Islet of Langerhans (tissue), 1 donor: ENCODE data around the gene KDM5C.
"Not testable (repeated sequence)": the region's sequence is repeated elsewhere in the genome, so short reads cannot be mapped to it uniquely, and the experiment has no call there.

Experiments
- FAIRE-seq: peaks from one replicate; lab custom pipeline; 2011; peaks lifted over from hg19 to GRCh38; lab: Jason Lieb, UNC

The KDM5C gene

GRCh38 chrX:53190363-53190960 lies 34.5 kb downstream of the KDM5C start:
- FAIRE-seq = no peak

- no peak for FAIRE-seq
These were observed 36.2 kb downstream of the KDM5C start for GRCh38 chrX:53188763-53189162.

GRCh38 chrX:53186351-53186750 lies 38.7 kb downstream of the KDM5C start:
- FAIRE-seq = no peak

GRCh38 chrX:53184836-53185235 lies 40.2 kb downstream of the KDM5C start:
- FAIRE-seq = no peak

- FAIRE-seq = no peak
These were observed 53.7 kb downstream of the KDM5C start for GRCh38 chrX:53171356-53171755.

GRCh38 chrX:53166103-53166502 lies 58.9 kb downstream of the KDM5C start:
- peak; percentile 43 for FAIRE-seq

GRCh38 chrX:53164566-53164965 lies 60.4 kb downstream of the KDM5C start:
- FAIRE-seq = not testable (repeated sequence)

- FAIRE-seq = no peak
These were observed 61.6 kb downstream of the KDM5C start for GRCh38 chrX:53163436-53163835.

- no peak for FAIRE-seq
These were observed 64.6 kb downstream of the KDM5C start for GRCh38 chrX:53160297-53160983.

GRCh38 chrX:53159184-53159583 lies 65.8 kb downstream of the KDM5C start:
- FAIRE-seq = no peak

- no peak for FAIRE-seq
These were observed 68.8 kb downstream of the KDM5C start for GRCh38 chrX:53156207-53156596.

GRCh38 chrX:53155512-53156206 lies 69.3 kb downstream of the KDM5C start:
- no peak for FAIRE-seq

- no peak for FAIRE-seq
These were observed 71.4 kb downstream of the KDM5C start for GRCh38 chrX:53153581-53153980.
